AG08395 (cell line): ENCODE results near the gene VWA1.
"Not testable (repeated sequence)": the region's sequence is repeated elsewhere in the genome, so short reads cannot be mapped to it uniquely, and the experiment has no call there.

Source experiments
- DNase-seq: peaks from one replicate; pipeline ENCODE4 v3.0.0; 2012; ENCODE audit warnings: mixed read lengths, low spot score

VWA1 gene

DNA sequence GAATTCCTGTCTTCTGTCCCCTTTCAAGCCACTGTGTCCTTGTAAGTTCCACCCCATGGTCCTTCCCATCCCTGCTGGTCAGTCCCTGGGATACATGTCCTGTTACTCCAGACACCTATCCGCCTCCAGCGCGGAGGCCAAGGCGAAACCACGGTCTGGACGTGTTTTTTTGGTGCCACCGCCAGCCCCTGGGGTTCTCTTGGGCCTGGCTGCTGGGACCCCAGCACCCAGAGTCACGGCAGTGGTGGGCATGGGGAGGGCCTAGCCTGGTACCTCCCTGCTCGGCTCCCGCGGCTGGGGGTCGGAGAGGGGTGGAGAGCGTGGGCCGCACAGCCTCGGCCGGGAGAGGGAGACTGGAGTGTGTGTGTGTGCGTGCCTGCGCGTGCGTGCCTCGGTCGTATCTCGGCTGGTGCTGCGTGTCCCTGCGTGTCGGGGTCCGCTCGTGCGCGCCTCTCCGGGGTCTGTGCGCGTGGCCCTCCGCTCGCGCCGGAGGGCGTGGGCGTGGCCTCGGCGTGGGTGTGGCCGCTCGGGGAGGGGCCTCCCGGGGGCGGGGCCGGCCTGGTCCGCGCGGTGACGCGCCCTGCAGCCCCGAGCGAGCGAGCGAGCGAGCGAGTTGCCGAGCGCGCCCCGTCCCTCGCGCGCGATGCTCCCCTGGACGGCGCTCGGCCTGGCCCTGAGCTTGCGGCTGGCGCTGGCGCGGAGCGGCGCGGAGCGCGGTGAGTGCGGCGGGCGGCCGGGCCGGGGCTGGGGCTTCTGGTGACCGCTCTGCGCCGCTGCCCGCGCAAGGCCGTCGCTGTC is at the start of gene VWA1:
TSS of gene VWA1 (plus strand) at position 585 of the 798 bp plus-strand sequence. CDS start at position 644, 59 bp downstream.
- DNase-seq, result peak; percentile 94

GRCh38 chr1:1385931-1386330 is 49.6 kb upstream of the VWA1 start:
- DNase-seq, result no peak

- no peak for DNase-seq
These were observed 48.1 kb upstream of the VWA1 start for GRCh38 chr1:1387098-1388077.

GRCh38 chr1:1388078-1388472 is 47.4 kb upstream of the VWA1 start:
- no peak for DNase-seq

- no peak for DNase-seq
These were observed 44.8 kb upstream of the VWA1 start for GRCh38 chr1:1390675-1391074.

DNA sequence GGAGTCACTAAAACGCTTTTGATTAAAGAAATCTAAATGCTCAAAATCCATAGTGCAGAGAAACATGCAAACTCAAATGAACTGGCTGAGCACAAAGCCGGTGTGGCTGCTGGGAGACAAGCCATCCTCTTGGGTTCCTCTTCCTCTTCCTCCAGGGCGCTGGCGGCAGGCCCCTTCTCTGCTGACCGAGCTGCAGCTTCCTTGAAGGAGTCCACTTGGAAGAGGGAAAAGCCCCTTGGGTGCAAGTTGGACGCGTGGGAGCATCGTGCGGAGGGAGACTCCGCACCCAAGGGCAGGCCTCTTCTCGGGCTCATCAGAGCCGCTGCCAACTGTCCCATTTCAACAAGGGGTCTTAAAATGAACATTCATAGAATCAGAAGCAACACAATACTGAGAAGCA is 44.3 kb upstream of the VWA1 start:
- DNase-seq, result no peak

DNA sequence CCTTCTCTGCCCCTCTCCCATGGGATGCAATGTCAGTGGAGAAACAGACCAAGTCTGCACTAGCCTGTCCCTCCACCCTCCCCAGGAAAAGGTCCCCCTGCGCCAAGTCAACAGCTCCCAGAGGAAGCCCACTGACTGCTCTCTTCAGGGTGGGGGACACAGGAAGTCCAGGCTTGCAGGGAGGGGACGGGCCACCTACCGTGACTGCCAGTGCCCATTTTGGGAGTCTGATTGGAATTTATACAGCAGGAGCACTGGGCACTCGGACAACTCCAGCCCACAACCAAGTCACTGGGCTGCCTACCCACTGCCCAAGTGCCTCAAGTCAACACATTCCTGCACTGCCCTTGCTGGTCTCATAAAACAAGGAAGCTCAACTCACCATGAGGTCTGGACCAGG is 42.5 kb upstream of the VWA1 start:
- DNase-seq, result no peak

DNA sequence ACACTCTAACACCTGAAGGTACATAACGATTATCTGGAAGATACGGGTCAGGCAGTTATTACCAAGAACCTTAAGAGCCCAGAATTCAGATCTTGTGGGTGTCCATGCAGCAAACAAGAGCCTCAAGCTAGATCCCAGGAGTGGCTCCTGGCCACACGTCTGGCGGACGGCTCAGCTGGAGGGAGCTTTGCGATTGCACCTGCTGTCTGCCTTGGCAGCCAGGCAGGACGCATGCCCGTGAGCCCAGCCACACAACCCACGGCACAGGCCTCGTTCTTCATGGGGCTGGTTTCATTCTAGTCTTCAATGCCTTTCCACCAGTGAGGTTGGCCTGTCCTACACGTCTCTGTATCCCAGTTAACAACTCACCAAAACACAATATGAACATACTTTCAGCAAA is 42.1 kb upstream of the VWA1 start:
- DNase-seq, result no peak

GRCh38 chr1:1394116-1394515 is 41.4 kb upstream of the VWA1 start:
- no peak for DNase-seq

GRCh38 chr1:1395166-1395565 is 40.3 kb upstream of the VWA1 start:
- DNase-seq, result no peak

DNA sequence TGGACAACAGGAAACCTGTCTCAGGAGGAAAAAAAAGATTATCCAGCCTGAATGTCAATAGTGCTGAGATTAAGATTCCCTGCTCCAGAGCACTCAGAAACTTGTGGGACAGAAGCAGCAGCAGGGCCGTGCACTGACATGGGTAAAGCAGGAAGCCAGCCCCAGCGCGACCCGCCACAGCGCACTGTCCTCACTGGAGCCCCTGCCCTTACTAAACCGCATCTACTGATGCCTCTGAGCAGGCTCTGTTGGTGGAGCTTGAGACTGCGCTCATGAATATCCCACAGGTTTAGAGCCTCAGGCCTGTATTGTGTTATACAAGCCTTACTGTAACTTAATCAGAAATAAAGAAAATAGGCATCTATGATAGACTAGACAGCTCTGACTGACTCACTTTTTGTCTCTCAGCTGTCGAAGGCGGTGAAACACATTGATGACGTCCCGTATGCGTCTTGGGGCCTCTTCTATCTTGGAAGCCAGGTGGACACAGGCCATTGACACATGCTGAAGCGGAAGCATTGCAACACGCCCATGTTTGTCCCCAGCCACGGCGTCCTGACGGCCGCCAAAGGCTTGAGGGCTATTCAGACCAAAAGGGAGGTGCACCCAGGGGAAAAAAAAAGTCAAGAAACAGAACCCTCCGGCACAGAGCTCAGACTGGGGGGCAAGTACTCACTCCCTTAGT is 37.5 kb upstream of the VWA1 start:
- no peak for DNase-seq

DNA sequence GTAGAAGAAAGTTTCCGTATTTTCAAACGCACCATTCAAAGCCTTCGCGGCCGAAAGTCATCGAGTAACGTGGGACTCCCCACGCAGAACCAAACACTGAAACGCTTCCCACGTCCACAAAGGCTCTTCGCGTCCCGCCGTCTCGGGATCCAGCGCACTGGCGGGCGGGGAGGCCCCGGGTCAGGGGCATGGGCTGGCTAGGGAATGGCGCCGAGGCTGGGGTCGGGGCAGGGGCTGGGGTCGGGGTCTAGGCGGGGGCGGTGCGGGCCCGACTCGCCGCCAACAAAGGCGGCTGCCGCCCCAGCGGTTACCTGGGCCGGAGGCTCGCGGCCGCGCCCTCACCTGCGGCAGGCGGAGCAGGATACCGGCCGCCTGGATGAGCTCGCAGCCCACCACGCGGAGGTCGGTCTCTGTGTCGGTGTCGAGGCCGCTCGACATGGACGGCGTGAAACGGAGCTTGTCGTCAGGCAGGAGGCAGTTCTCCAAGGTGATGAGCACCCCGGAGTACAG is 36.8 kb upstream of the VWA1 start:
- DNase-seq, result no peak

DNA sequence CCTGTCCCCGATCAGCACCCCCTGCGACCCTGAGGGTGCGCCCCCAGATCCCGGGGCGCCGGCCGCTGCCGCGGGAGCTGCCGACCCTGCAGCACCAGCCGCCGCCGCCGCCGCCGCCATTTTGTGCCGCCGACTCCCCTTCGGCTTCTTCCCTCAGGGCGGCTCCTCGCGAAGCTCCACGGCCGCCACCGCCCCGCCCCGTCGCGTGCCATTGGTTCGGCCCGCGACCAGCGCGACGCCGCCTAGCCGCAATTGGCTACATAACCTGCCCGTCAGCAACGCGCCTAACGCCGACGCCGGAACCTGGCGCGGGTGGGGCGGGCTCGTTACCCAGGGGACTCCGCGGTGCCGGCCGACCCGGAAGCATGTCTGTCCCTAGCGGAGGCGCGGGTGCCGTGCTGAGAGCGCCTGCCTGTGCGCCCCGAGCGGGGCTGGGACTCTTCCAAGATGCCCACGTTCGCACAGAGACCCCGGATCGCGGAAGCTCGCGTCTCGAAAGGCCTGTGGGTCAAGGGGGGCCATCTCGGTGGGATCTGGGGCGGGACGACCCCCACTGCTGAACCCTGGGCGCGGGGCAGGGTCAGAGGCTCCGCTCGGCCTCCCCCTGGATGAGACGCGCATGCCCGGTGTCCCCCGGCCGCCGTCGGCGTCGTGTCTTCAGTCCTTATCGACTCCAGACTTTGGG is 36.2 kb upstream of the VWA1 start, which contains the start of gene CCNL2:
TSS of gene CCNL2 (minus strand) at position 149 of the 685 bp plus-strand sequence. CDS start at position 120, 29 bp downstream.
- peak; percentile 99 for DNase-seq

- no peak for DNase-seq
These were observed 35.5 kb upstream of the VWA1 start for GRCh38 chr1:1399872-1400575.

DNA sequence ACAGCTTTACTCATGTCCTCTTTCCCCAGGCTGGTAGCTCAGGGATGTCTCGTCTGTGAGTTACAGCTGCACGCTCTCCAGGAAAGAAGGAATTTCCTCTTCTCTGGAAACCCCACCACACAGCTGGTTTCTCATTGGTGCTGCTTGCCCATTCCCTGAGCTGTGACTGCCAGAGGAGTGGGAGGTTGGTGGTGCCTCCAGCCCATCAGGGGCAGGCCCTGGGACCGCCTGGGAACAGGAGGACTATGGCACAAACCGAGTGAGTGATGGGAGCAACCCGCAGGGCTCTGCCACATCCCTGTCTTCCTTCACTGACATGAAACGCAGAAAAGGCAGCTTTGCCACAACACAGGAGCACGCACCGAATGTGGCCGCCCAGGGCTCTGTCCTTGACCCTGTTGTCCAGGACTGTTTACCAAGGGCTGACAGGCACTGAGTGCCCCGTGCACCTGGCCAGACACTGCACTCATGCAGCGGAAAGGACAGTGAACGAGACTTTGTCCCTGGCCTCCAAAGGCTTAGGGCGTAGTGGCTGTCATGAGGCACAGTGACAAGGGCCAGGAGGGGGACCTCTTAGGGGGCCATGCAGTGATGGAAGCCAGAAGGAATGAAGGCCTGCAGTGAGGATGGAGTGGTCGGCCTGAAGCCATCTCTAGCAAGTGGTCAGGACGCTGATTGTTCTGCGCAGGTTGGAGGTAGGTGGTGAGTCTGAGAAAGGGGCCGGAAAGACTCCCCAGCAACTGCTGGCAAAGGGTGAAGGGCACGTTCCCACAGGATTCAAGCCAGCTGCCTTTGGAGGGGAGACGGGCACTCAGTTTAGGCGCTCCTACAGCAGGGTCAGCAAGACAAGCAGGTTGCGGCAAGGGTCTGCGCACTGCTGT is 34.7 kb upstream of the VWA1 start:
- DNase-seq, result no peak

DNA sequence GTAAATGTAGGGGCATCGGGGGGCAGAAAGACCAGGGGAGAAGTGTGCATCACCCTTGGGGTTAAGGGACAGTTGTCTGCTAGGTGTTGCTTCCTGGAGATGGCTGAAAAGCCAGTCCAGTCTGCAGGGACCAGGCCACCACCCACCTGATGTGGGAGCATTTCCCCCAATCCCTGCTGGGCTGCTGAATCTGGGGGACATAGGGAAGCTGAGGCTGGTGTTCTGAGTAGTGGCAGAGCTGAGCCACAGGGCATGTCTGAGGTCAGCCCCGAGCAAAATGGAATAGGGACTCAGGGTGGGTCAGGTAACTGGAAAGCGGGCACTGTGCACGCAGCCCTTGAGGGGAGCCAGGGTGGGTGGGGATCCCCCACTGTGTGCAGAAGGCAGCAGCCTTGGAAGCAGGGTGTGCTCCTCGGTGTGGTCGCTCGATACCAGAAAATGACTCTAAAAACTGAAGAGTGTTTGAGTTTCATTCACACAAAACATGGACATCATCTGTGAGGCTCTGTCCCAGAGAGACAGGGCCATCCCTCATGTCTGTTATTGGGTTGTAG is 34.0 kb upstream of the VWA1 start:
- DNase-seq, result no peak

DNA sequence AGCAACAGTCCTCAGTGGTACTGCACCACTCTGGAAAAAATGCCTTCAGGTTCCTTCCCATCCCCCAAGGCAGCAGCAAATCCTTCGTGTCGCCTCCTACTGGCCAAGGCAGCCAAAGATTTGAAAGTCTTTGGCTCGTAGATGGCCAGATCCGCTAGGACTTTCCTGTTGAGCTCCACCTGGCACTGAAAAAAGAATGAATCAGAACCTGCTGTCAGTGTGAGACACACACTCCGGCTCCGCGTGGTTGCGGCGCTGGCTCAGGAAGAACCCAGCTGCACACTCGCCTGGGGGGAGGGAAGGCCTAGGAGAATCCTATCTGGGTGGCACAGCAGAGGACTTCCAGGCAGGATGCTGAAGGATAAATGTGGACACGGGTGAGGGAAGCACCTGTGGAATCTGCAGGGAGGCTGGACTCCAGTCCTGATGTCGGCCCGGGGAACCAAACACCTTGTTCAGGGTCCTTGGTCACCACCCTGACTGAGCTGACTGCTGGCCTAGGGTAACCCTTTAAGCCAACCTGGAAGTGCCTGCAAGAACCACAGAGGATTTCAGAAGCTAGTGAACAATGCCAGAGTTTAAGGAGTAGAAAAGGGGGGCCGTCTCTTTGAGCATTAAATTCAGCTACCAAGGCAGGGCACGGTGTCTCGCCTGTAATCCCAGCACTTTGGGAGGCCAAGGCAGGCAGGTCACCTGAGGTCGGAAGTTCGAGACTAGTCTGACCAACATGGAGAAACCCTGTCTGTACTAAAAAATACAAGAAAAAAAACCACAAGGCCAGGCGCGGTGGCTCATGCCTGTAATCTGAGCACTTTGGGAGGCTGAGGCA is 33.2 kb upstream of the VWA1 start:
- peak; percentile 66 for DNase-seq

- DNase-seq, result not testable (repeated sequence)
These were observed 32.5 kb upstream of the VWA1 start for GRCh38 chr1:1402901-1403392.
